ENCODE measurements around the gene RXRA.
A peak's percentile ranks its signal among the peaks of the same experiment; 100 is the strongest.

The RXRA gene

DNA sequence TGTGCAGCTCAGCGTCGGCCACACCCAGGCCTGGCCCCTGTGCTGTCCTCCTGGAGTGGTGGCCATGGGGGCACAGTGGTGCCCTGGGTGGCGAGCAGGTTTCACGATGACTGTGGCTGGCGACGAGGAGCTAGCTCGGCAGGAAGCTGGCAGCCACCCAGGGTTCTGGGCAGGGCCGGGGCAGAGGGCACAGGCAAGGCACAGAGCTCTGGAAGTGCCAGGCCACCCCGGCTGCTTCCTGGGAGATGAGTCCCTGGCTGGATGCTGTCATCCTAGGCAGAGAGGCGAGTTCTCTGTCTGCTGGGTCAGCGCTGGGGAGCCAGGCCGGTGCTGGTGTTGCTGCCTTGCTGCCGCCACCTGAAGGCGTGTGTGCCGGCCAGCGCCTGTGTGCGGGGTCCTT is 51.7 kb downstream of the RXRA start:
- POLR2A ChIA-PET: interaction anchor here (0.7 to 0.9 kb wide), 2 partner anchors 152 to 1610 kb away, joined by 3 to 4 read pairs; no protein-coding TSS in a partner anchor
- peak in 1 of 3 donors; percentile 28 for DNase-seq
- H3K9me3 ChIP-seq (ENCODE audit: control extremely low read depth in 1 of 5, control insufficient read depth in 4 of 5, insufficient read depth in 2 of 5, low read depth in 1 of 5, low read length in 4 of 5): no peaks in the 10 kb centered on the region
- H3K4me3 ChIP-seq (ENCODE audit: control insufficient read depth in 1 of 7, extremely low read depth in 1 of 7, insufficient read depth in 4 of 7, low read depth in 2 of 7, low read length in 6 of 7): no peak overlapping the region
- peaks cover 0 to 2% (median 0%) of the 10 kb centered on the region in 4 experiments for H3K36me3 ChIP-seq (ENCODE audit: control insufficient read depth in 4 of 4, insufficient read depth in 4 of 4, low read length in 3 of 4)
- no peak overlapping the region for H3K27ac ChIP-seq (ENCODE audit: insufficient read depth in 1 of 2, low read depth in 1 of 2, low read length in 2 of 2, poor library complexity in 1 of 2, severe bottlenecking in 2 of 2)
- H3K4me1 ChIP-seq (ENCODE audit: control extremely low read depth in 1 of 4, control insufficient read depth in 4 of 4, insufficient read depth in 4 of 4, low read length in 3 of 4): peaks cover 0 to 89% (median 77%) of the 10 kb centered on the region in 4 experiments
- H3K27me3 ChIP-seq (replicated peaks in 2 of 5; ENCODE audit: control insufficient read depth in 4 of 5, insufficient read depth in 5 of 5, low read length in 4 of 5): no peaks in the 10 kb centered on the region
- CTCF ChIA-PET: interaction anchor here (1.1 to 2.9 kb wide), 8 partner anchors 10 to 207 kb away, joined by 3 to 12 read pairs (median 4); no protein-coding TSS in a partner anchor
- WGBS (ENCODE audit: insufficient coverage): 28% methylated on average over 17 of the region's 17 CpGs

DNA sequence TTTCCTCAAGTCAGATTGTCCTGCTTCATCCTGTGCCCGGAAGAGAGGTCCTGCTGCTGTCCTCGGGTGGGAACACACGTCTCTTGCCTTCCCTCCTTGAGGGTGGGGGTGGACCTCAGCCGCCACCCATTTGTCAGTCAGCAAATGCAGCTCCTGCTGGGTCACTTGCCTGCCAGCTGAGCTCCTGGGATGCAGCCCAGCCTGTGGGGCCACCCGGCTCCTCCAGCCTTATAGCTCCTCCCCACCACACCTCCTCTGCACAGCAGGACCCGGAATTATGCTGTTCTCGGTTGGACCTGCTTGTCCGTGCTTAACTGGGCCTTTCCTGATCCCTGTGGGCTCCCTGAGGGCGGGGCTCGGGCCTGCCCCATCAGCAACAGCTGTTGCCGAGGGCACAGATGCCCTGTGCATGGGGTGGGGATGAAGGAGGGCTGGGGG is 52.7 kb downstream of the RXRA start:
- WGBS (ENCODE audit: insufficient coverage): 80% methylated on average over 4 of the region's 11 CpGs
- CTCF ChIA-PET: interaction anchor here (0.9 to 2.9 kb wide), 11 partner anchors 11 to 208 kb away, joined by 3 to 11 read pairs (median 4); no protein-coding TSS in a partner anchor
- DNase-seq: no peak
- Histone ChIP-seq H3K27me3 (replicated peaks in 2 of 5; ENCODE audit: control insufficient read depth in 4 of 5, insufficient read depth in 5 of 5, low read length in 4 of 5) (no peaks in the 10 kb centered on the region), H3K36me3 (ENCODE audit: control insufficient read depth in 4 of 4, insufficient read depth in 4 of 4, low read length in 3 of 4) (peaks cover 0 to 2% (median 0%) of the 10 kb centered on the region in 4 experiments), H3K4me3 (ENCODE audit: control insufficient read depth in 1 of 7, extremely low read depth in 1 of 7, insufficient read depth in 4 of 7, low read depth in 2 of 7, low read length in 6 of 7) (no peak overlapping the region), H3K4me1 (ENCODE audit: control extremely low read depth in 1 of 4, control insufficient read depth in 4 of 4, insufficient read depth in 4 of 4, low read length in 3 of 4) (peaks cover 0 to 90% (median 79%) of the 10 kb centered on the region in 4 experiments), H3K27ac (ENCODE audit: insufficient read depth in 1 of 2, low read depth in 1 of 2, low read length in 2 of 2, poor library complexity in 1 of 2, severe bottlenecking in 2 of 2) (no peak overlapping the region), H3K9me3 (ENCODE audit: control extremely low read depth in 1 of 5, control insufficient read depth in 4 of 5, insufficient read depth in 2 of 5, low read depth in 1 of 5, low read length in 4 of 5) (no peaks in the 10 kb centered on the region)
- POLR2A ChIA-PET: no interaction called here

DNA sequence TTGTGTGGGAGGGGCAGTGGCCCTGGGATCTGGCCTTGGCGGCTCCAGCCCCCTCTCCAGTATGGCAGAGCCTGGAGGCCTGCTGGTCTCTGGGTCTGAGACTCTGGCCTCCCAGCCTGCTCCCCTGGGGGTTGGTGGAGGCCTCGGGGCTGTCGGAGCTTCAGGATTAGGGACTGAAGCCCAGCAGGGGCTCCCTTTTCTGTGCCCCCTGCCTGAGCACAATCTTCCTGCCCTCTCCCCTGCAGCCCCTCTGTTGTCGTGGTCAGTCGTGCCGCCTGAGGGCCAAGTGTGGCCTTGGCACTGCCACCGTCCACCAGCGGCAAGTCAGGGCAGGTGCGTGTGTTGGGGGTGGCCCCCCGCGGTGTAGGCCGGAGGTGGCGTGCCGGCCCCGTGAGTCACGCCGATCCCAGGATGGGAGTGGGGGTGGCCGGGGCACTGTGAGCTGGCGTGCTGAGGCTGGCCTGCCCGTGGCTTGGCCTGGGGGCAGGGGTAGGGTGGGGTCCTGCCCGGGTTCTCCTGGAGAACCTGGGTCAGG is 53.6 kb downstream of the RXRA start:
- Histone ChIP-seq H3K27ac (ENCODE audit: insufficient read depth in 1 of 2, low read depth in 1 of 2, low read length in 2 of 2, poor library complexity in 1 of 2, severe bottlenecking in 2 of 2) (no peak overlapping the region), H3K9me3 (ENCODE audit: control extremely low read depth in 1 of 5, control insufficient read depth in 4 of 5, insufficient read depth in 2 of 5, low read depth in 1 of 5, low read length in 4 of 5) (no peaks in the 10 kb centered on the region), H3K4me1 (ENCODE audit: control extremely low read depth in 1 of 4, control insufficient read depth in 4 of 4, insufficient read depth in 4 of 4, low read length in 3 of 4) (peaks cover 0 to 90% (median 81%) of the 10 kb centered on the region in 4 experiments), H3K36me3 (ENCODE audit: control insufficient read depth in 4 of 4, insufficient read depth in 4 of 4, low read length in 3 of 4) (peaks cover 0 to 2% (median 0%) of the 10 kb centered on the region in 4 experiments), H3K27me3 (replicated peaks in 2 of 5; ENCODE audit: control insufficient read depth in 4 of 5, insufficient read depth in 5 of 5, low read length in 4 of 5) (no peaks in the 10 kb centered on the region), H3K4me3 (ENCODE audit: control insufficient read depth in 1 of 7, extremely low read depth in 1 of 7, insufficient read depth in 4 of 7, low read depth in 2 of 7, low read length in 6 of 7) (no peak overlapping the region)
- WGBS (ENCODE audit: insufficient coverage): 86% methylated on average over 16 of the region's 21 CpGs
- POLR2A ChIA-PET: no interaction called here
- CTCF ChIA-PET: interaction anchor here (0.7 to 6.3 kb wide), 12 partner anchors 11 to 209 kb away, joined by 3 to 55 read pairs (median 4); no protein-coding TSS in a partner anchor
- DNase-seq: no peak

DNA sequence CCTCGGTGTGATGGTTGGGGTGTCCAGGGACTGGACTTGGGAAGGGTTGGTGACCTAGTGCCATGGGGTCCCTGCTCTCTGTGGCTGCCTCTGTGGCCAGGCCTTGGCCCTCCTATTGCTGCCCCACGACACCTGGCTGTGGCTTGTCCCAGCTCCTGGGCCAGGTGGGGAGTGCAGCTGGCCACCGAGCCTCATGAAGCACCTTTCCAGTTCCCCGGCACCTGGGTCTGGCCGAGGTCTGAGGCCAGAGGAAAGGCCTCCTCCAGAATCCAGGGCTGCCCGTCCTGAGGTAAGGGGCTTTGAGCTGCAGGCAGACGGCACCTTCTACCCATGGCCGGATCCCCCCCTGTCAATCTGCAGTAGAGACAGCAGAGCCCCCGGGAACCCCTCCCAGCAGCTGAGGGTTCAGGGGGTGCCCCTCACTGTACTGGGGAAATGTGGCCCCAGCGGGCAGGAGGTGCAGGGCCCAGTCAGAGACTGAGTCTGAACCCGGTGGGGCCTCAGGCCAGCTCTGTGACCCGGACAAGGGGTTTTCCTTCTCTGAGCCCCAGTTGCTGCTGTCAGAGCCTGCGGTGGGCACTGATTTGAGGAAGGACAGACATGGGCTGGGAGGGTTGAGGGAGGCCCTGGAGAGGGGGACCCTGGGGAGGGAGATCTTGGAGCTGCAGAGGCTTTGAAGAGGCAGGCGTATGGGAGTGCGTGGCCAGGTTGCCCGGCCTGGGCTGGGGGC is 54.5 kb downstream of the RXRA start:
- Histone ChIP-seq H3K9me3 (ENCODE audit: control extremely low read depth in 1 of 5, control insufficient read depth in 4 of 5, insufficient read depth in 2 of 5, low read depth in 1 of 5, low read length in 4 of 5) (no peaks in the 10 kb centered on the region), H3K27me3 (replicated peaks in 2 of 5; ENCODE audit: control insufficient read depth in 4 of 5, insufficient read depth in 5 of 5, low read length in 4 of 5) (no peaks in the 10 kb centered on the region), H3K4me3 (ENCODE audit: control insufficient read depth in 1 of 7, extremely low read depth in 1 of 7, insufficient read depth in 4 of 7, low read depth in 2 of 7, low read length in 6 of 7) (no peak overlapping the region), H3K4me1 (ENCODE audit: control extremely low read depth in 1 of 4, control insufficient read depth in 4 of 4, insufficient read depth in 4 of 4, low read length in 3 of 4) (peaks cover 0 to 90% (median 81%) of the 10 kb centered on the region in 4 experiments), H3K36me3 (ENCODE audit: control insufficient read depth in 4 of 4, insufficient read depth in 4 of 4, low read length in 3 of 4) (peaks cover 0 to 2% (median 0%) of the 10 kb centered on the region in 4 experiments), H3K27ac (ENCODE audit: insufficient read depth in 1 of 2, low read depth in 1 of 2, low read length in 2 of 2, poor library complexity in 1 of 2, severe bottlenecking in 2 of 2) (no peak overlapping the region)
- ChIA-PET CTCF (interaction anchor here (0.7 to 6.3 kb wide), 6 partner anchors 10 to 206 kb away, joined by 3 to 55 read pairs (median 4); no protein-coding TSS in a partner anchor), POLR2A (no interaction called here)
- whole genome bisulfite sequencing (ENCODE audit: insufficient coverage): 76% methylated on average over 13 of the region's 16 CpGs
- peak in 1 of 3 donors; percentile 38 for DNase-seq

DNA sequence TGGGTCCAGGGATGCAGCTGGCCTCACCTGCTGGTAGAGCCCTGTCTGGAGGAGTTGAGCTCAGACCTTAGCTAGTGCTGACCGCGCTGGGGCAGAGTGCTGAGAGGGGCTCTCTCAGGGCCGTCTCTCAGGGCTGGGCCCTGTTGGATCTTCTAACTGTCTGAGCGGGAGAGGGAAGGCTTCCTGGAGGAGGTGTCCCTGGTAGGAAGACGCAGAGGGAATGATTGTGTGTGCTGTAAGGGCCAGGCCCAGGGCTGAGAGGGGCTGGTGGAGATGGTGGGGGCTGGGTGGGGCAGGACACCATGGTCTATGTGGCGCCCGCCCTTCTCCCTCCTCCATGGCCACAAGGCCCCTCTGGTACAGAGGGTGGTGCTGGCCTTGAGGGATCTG is 55.0 kb downstream of the RXRA start:
- CTCF ChIA-PET: interaction anchor here (0.7 to 6.3 kb wide), 6 partner anchors 10 to 224 kb away, joined by 3 to 55 read pairs (median 4); no protein-coding TSS in a partner anchor
- Histone ChIP-seq H3K9me3 (ENCODE audit: control extremely low read depth in 1 of 5, control insufficient read depth in 4 of 5, insufficient read depth in 2 of 5, low read depth in 1 of 5, low read length in 4 of 5) (no peaks in the 10 kb centered on the region), H3K27ac (ENCODE audit: insufficient read depth in 1 of 2, low read depth in 1 of 2, low read length in 2 of 2, poor library complexity in 1 of 2, severe bottlenecking in 2 of 2) (no peak overlapping the region), H3K27me3 (replicated peaks in 2 of 5; ENCODE audit: control insufficient read depth in 4 of 5, insufficient read depth in 5 of 5, low read length in 4 of 5) (no peaks in the 10 kb centered on the region), H3K36me3 (ENCODE audit: control insufficient read depth in 4 of 4, insufficient read depth in 4 of 4, low read length in 3 of 4) (peaks cover 0 to 2% (median 0%) of the 10 kb centered on the region in 4 experiments), H3K4me3 (ENCODE audit: control insufficient read depth in 1 of 7, extremely low read depth in 1 of 7, insufficient read depth in 4 of 7, low read depth in 2 of 7, low read length in 6 of 7) (no peak overlapping the region), H3K4me1 (ENCODE audit: control extremely low read depth in 1 of 4, control insufficient read depth in 4 of 4, insufficient read depth in 4 of 4, low read length in 3 of 4) (peaks cover 0 to 91% (median 82%) of the 10 kb centered on the region in 4 experiments)
- no peak for DNase-seq
- 91% methylated on average over 6 of the region's 7 CpGs for WGBS (ENCODE audit: insufficient coverage)
- POLR2A ChIA-PET: interaction anchor here (1.7 kb wide), 1 partner anchor 16 kb away, joined by 4 read pairs; no protein-coding TSS in a partner anchor

DNA sequence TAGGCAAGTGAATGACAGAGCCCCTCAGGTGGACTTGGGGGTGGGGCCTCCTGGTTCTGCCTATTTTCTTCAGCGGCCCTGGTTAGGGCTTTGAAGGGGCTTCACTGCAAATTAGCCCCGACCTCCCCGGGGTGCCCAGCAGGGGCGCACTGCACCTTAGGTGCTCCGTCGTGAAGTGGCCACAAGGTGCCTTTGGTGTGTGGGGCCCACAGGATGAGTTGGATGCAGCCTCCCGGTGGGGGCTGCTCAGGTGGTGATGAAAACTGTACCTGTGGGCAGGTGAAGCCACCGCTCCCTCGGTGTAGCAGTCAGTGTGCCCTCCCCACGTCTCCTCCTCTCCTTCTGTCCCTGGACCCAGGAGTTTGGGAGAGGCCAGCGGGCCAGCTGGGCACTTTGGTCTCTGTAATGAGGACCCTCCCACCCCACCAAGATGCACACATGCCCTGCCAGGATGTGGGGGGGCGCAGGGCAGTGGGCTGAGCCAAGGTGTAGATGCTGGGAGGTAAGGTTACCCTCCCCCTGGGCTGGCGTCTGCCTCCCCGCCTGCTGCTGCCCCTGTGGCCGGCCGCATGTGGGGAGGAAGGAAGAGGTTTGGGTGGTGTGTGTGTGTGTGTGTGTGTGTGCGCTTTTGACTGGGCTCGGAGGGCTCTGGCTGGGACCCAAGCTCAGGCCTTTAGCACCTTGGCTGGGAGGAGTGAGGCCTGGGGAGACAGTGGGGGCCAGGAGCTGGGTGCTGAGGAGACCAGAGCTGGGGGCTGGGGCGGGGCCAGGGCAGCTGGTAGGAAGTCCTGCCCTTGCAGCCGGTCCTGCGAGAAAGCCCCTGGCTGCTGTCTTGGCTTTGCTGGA is 55.6 kb downstream of the RXRA start:
- peak; percentile 87 to 94 (median 93) for DNase-seq
- peaks cover 0 to 91% (median 82%) of the 10 kb centered on the region in 4 experiments for H3K4me1 ChIP-seq (ENCODE audit: control extremely low read depth in 1 of 4, control insufficient read depth in 4 of 4, insufficient read depth in 4 of 4, low read length in 3 of 4)
- 6% methylated on average over 12 of the region's 21 CpGs for WGBS (ENCODE audit: insufficient coverage)
- POLR2A ChIA-PET: interaction anchor here (1.7 kb wide), 1 partner anchor 15 kb away, joined by 4 read pairs; no protein-coding TSS in a partner anchor
- no peaks in the 10 kb centered on the region for H3K27me3 ChIP-seq (replicated peaks in 2 of 5; ENCODE audit: control insufficient read depth in 4 of 5, insufficient read depth in 5 of 5, low read length in 4 of 5)
- peaks cover 0 to 2% (median 0%) of the 10 kb centered on the region in 4 experiments for H3K36me3 ChIP-seq (ENCODE audit: control insufficient read depth in 4 of 4, insufficient read depth in 4 of 4, low read length in 3 of 4)
- CTCF ChIA-PET: interaction anchor here (0.6 to 6.3 kb wide), 12 partner anchors 9 to 301 kb away, joined by 3 to 55 read pairs (median 3); no protein-coding TSS in a partner anchor
- H3K9me3 ChIP-seq (ENCODE audit: control extremely low read depth in 1 of 5, control insufficient read depth in 4 of 5, insufficient read depth in 2 of 5, low read depth in 1 of 5, low read length in 4 of 5): no peaks in the 10 kb centered on the region
- H3K4me3 ChIP-seq (ENCODE audit: control insufficient read depth in 1 of 7, extremely low read depth in 1 of 7, insufficient read depth in 4 of 7, low read depth in 2 of 7, low read length in 6 of 7): peak overlapping the region in 4 of 7 experiments; percentile 26 to 60 (median 50)
- no peak overlapping the region for H3K27ac ChIP-seq (ENCODE audit: insufficient read depth in 1 of 2, low read depth in 1 of 2, low read length in 2 of 2, poor library complexity in 1 of 2, severe bottlenecking in 2 of 2)

Measured in common myeloid progenitor, CD34-positive (primary cell).